Neuron (in vitro differentiated cells): Measurements from ENCODE around the gene SEC14L2.

ENCODE experiments used
- H2AFZ ChIP-seq: one replicate; pipeline ENCODE4 v1.6.1; 2013; ENCODE audit warnings: low read depth, mild to moderate bottlenecking, inconsistent platforms, low read length, moderate library complexity
- H3K27me3 ChIP-seq: one replicate; pipeline ENCODE4 v1.6.1; 2013; ENCODE audit warnings: low read length; ENCODE audit not compliant: insufficient read depth
- H3K36me3 ChIP-seq: one replicate; pipeline ENCODE4 v1.6.1; 2013; ENCODE audit warnings: low read length; ENCODE audit not compliant: insufficient read depth
- H3K4me1 ChIP-seq: one replicate; pipeline ENCODE4 v1.6.1; 2013; ENCODE audit warnings: low read length; ENCODE audit not compliant: insufficient read depth
- H3K4me3 ChIP-seq: 2 replicates; pipeline ENCODE4 v1.5.1; 2013; ENCODE audit warnings: mild to moderate bottlenecking, low read length, moderate library complexity
- H3K9me3 ChIP-seq: one replicate; pipeline ENCODE4 v1.6.1; 2013; ENCODE audit warnings: low read length

Gene SEC14L2

GRCh38 chr22:30396871-30397655, at the start of gene SEC14L2:
TSS of gene SEC14L2 (plus strand) at chr22:30397018. CDS start at chr22:30397117, 99 bp downstream.
- Histone ChIP-seq H2AFZ (peak within 1 kb of the TSS; percentile 77), H3K36me3 (no peaks in the 10 kb centered on the region), H3K4me3 (peak within 1 kb of the TSS; percentile 56), H3K9me3 (no peaks in the 10 kb centered on the region), H3K27me3 (peaks cover 4% of the 10 kb centered on the region), H3K4me1 (peaks cover 9% of the 10 kb centered on the region)

GRCh38 chr22:30347255-30347892, 49.4 kb upstream of the SEC14L2 start:
- H3K9me3 ChIP-seq, result no peaks in the 10 kb centered on the region
- no peak overlapping the region for H3K4me3 ChIP-seq
- peaks cover 82% of the 10 kb centered on the region for H3K36me3 ChIP-seq
- H3K4me1 ChIP-seq, result no peaks in the 10 kb centered on the region
- H3K27me3 ChIP-seq, result no peaks in the 10 kb centered on the region
- H2AFZ ChIP-seq, result no peak overlapping the region

- Histone ChIP-seq H3K27me3 (no peaks in the 10 kb centered on the region), H2AFZ (no peak overlapping the region), H3K9me3 (no peaks in the 10 kb centered on the region), H3K4me3 (no peak overlapping the region), H3K36me3 (peaks cover 79% of the 10 kb centered on the region), H3K4me1 (no peaks in the 10 kb centered on the region)
Measured at GRCh38 chr22:30348404-30348803, 48.4 kb upstream of the SEC14L2 start.

GRCh38 chr22:30348809-30349208, 48.0 kb upstream of the SEC14L2 start:
- no peaks in the 10 kb centered on the region for H3K27me3 ChIP-seq
- no peak overlapping the region for H2AFZ ChIP-seq
- H3K4me1 ChIP-seq, result no peaks in the 10 kb centered on the region
- H3K9me3 ChIP-seq, result no peaks in the 10 kb centered on the region
- H3K4me3 ChIP-seq, result no peak overlapping the region
- H3K36me3 ChIP-seq, result peaks cover 76% of the 10 kb centered on the region

GRCh38 chr22:30351226-30351625, 45.6 kb upstream of the SEC14L2 start:
- Histone ChIP-seq H3K9me3 (no peaks in the 10 kb centered on the region), H3K27me3 (no peaks in the 10 kb centered on the region), H3K4me1 (peaks cover 14% of the 10 kb centered on the region), H3K36me3 (peaks cover 59% of the 10 kb centered on the region), H2AFZ (no peak overlapping the region), H3K4me3 (no peak overlapping the region)

- H3K27me3 ChIP-seq, result no peaks in the 10 kb centered on the region
- H2AFZ ChIP-seq, result no peak overlapping the region
- peaks cover 17% of the 10 kb centered on the region for H3K4me1 ChIP-seq
- no peak overlapping the region for H3K4me3 ChIP-seq
- no peaks in the 10 kb centered on the region for H3K9me3 ChIP-seq
- peaks cover 35% of the 10 kb centered on the region for H3K36me3 ChIP-seq
Measured at GRCh38 chr22:30354644-30355043, 42.2 kb upstream of the SEC14L2 start.

- Histone ChIP-seq H3K27me3 (no peaks in the 10 kb centered on the region), H3K36me3 (peaks cover 23% of the 10 kb centered on the region), H3K4me1 (peaks cover 17% of the 10 kb centered on the region), H2AFZ (peak within 1 kb of the TSS; percentile 65), H3K9me3 (no peaks in the 10 kb centered on the region), H3K4me3 (peak within 1 kb of the TSS; percentile 77)
Measured at GRCh38 chr22:30356449-30357235, 40.2 kb upstream of the SEC14L2 start, which contains the start of the genes CCDC157 and SF3A1. TSS of gene CCDC157 (plus strand) at chr22:30357007. CDS start at chr22:30366001, 8,994 bp downstream. TSS of gene SF3A1 (minus strand) at chr22:30356894. CDS start at chr22:30356792, 102 bp downstream.

GRCh38 chr22:30357236-30357570, 39.6 kb upstream of the SEC14L2 start:
- no peaks in the 10 kb centered on the region for H3K9me3 ChIP-seq
- peaks cover 17% of the 10 kb centered on the region for H3K4me1 ChIP-seq
- H3K4me3 ChIP-seq, result peak overlapping the region; percentile 77
- peaks cover 17% of the 10 kb centered on the region for H3K36me3 ChIP-seq
- no peaks in the 10 kb centered on the region for H3K27me3 ChIP-seq
- peak overlapping the region; percentile 65 for H2AFZ ChIP-seq

GRCh38 chr22:30357650-30358215, 39.1 kb upstream of the SEC14L2 start:
- H3K4me1 ChIP-seq, result peaks cover 17% of the 10 kb centered on the region
- no peak overlapping the region for H2AFZ ChIP-seq
- H3K9me3 ChIP-seq, result no peaks in the 10 kb centered on the region
- no peaks in the 10 kb centered on the region for H3K27me3 ChIP-seq
- H3K4me3 ChIP-seq, result no peak overlapping the region
- peaks cover 12% of the 10 kb centered on the region for H3K36me3 ChIP-seq

GRCh38 chr22:30358541-30358940, 38.3 kb upstream of the SEC14L2 start:
- Histone ChIP-seq H3K4me1 (peaks cover 17% of the 10 kb centered on the region), H2AFZ (no peak overlapping the region), H3K4me3 (no peak overlapping the region), H3K27me3 (no peaks in the 10 kb centered on the region), H3K9me3 (no peaks in the 10 kb centered on the region), H3K36me3 (peaks cover 8% of the 10 kb centered on the region)

GRCh38 chr22:30361916-30362650, 34.7 kb upstream of the SEC14L2 start:
- H3K4me1 ChIP-seq, result peaks cover 3% of the 10 kb centered on the region
- no peaks in the 10 kb centered on the region for H3K9me3 ChIP-seq
- no peaks in the 10 kb centered on the region for H3K36me3 ChIP-seq
- no peaks in the 10 kb centered on the region for H3K27me3 ChIP-seq
- H2AFZ ChIP-seq, result no peak overlapping the region
- H3K4me3 ChIP-seq, result no peak overlapping the region

GRCh38 chr22:30362651-30363281, 34.1 kb upstream of the SEC14L2 start:
- Histone ChIP-seq H3K27me3 (no peaks in the 10 kb centered on the region), H3K9me3 (no peaks in the 10 kb centered on the region)

More at GRCh38 chr22:30362651-30363281, 34.1 kb upstream of the SEC14L2 start:
- H3K36me3 ChIP-seq, result no peaks in the 10 kb centered on the region
- no peaks in the 10 kb centered on the region for H3K4me1 ChIP-seq
- H3K4me3 ChIP-seq, result no peak overlapping the region
- H2AFZ ChIP-seq, result no peak overlapping the region
